ENCODE data around the gene FNDC3B.

The FNDC3B gene

DNA sequence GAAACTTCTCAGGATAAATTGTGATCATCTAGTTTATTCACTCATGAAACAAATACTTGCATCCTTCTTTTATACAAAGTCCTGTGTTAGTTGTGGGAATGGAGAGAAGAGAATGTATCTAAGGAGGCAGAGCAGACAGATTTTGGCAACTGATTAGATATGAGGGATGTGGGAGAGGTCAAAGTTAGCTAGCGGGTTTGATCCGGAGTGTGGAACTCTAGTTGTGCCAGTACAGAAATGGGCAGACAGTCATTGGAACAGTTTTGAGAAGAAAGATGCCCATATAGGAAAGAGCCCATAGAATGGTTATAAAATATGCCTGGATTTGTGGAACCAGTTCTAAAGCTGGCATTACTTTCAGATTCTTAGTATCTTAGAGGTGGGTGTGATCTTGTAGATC is 141.1 kb downstream of the FNDC3B start:
- DNase-seq (ENCODE audit: insufficient read length, low spot score) (no peak), FAIRE-seq (no peak)
- TF ChIP-seq POLR2A (IDR thresholded peaks at IDR 0.05; ENCODE audit: low read depth, low read length), result no peak

DNA sequence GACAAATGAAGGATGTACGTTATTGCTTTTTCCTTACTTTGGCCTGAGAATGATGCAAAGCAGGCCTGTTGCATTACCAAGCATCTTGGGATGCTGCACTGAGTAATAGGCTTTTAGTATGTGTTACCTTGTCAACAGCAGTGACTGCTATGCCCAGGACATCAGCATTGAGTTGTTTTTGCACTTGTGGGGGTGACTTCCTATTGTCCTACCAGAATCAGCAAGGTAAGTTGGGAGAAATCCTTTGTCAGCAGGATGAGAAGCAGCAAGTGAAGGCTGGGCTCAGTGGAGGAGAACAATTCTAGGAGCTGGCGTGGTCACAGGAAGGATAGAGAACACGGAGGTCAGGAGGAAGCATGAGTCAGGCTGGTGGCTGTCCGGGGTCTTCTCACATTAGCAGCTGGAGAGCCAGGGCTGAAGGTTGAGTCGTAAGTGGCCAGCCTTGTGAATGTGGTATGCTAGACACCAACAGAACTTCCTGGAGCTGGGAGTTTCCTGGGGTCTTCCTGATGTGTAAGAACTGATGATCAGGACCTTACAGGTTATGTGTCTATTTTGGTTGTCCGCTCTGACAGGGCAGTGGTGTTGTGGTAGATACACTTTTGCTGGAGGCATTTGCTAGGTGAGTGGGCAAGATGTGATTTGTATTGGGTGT is 142.7 kb downstream of the FNDC3B start:
- DNase-seq (ENCODE audit: insufficient read length, low spot score) (peak; percentile 32), FAIRE-seq (peak; percentile 68)
- no peak for TF ChIP-seq POLR2A (IDR thresholded peaks at IDR 0.05; ENCODE audit: low read depth, low read length)

DNA sequence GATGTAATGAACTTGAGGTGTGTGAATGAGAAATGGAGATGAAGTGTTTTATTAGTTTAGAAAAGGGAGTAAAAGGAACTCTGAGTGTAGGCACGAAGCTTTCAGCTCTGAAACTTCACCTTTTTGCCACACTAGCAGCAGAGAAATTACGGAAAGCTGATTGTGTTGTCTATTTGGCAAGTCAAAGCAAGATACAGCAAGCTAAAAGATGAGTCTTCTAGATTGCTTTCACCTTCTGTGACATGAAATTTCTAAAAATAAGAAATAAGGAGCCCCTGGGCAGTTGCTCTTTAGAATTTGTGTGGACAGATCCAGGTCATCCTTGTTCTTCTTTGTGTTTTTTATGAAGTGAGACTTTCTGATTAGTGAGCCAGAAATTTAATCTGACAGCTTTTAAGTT is 143.4 kb downstream of the FNDC3B start:
- FAIRE-seq (no peak), DNase-seq (ENCODE audit: insufficient read length, low spot score) (no peak)
- no peak for TF ChIP-seq POLR2A (IDR thresholded peaks at IDR 0.05; ENCODE audit: low read depth, low read length)

DNA sequence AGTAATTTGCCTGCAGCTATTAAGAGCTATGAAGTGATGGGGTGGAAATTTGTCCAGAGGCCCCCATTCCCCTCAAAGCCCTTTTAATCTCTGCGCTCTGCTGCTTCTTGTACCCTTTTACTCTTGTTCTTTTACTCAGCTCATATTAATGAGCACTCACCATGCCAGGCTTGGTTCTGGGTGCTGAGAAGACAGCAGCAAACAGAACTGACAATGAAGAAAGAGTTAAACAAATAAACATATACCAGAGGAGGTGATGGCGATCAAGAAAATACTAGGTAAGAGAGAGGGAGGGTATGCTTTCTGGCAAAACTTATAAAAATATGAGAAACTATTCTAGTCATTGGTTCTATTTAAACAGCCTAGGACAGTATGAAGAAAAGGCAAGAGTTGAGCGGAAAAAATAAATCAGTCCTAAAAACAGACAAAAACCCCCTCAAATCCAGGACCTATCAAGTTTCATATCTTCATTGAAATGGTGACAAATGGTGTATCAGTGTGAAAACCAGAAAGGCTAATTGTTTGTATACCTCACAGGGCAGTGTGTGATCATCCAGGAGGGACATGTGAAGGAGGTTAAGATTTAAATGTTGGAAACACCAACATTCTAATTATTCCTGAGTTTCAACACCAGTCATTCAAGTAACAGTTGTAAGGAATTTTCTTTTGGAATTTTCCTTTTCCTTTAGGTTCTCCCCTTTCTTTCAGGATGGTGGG is 144.9 kb downstream of the FNDC3B start:
- FAIRE-seq (no peak), DNase-seq (ENCODE audit: insufficient read length, low spot score) (no peak)
- TF ChIP-seq POLR2A (IDR thresholded peaks at IDR 0.05; ENCODE audit: low read depth, low read length), result no peak

DNA sequence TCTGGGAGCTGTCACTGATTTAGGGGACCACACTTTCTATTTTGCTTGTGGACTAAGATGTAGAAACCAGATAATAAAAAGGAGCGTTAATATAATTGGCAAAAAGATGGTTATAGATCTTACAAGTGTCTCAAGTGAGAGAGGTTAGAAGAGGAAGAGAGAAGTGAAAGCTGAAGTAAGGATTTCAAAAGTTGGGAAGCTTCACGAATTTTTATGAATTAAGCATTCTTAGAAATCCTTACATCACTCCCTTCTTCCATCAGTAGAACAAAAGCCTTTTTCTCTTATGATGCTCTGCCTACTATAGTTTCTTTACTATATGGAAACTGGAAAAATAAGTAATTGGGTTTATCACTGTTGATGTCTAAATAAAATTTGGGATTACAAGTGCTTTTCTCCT is 146.5 kb downstream of the FNDC3B start:
- DNase-seq (ENCODE audit: insufficient read length, low spot score) (no peak), FAIRE-seq (no peak)
- no peak for TF ChIP-seq POLR2A (IDR thresholded peaks at IDR 0.05; ENCODE audit: low read depth, low read length)

DNA sequence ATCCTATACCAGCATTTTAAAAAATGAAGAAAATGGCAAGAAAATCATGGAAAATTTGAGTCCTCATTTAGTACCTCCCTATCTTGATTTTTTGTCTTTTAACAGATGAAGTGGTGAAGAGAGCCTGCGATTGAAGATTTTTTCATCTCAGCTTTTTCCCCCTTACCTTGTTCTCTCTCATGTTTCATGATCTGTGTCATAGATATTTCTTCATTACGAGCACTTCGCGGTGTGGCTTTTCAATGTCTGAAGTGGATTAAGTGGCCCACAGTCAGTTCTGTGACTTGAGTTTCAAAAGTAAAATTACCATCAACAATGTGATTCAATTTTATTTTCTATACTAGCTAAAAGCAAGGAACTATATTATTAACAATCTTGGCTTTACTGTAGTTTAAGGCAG is 147.2 kb downstream of the FNDC3B start:
- FAIRE-seq, result no peak
- no peak for TF ChIP-seq POLR2A (IDR thresholded peaks at IDR 0.05; ENCODE audit: low read depth, low read length)
- DNase-seq (ENCODE audit: insufficient read length, low spot score), result no peak

DNA sequence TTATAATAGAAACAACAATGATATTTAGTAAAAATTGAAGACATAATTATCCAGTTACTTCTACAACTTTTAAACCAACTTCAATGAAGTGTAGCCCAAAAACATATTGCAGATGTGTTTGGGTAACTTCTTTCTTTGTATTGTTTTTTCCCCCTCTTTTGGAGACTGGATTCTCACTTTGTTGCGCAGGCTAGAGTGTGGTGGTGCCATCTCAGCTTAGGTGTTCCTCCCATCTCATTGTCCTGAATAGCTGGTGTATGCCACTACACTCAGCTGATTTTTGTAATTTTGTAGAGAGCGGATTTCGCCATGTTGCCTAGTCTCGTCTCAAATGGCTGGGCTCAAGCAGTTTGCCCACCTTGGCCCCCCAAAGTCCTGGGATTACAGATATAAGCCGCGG is 148.1 kb downstream of the FNDC3B start:
- FAIRE-seq, result no peak
- TF ChIP-seq POLR2A (IDR thresholded peaks at IDR 0.05; ENCODE audit: low read depth, low read length), result no peak
- DNase-seq (ENCODE audit: insufficient read length, low spot score), result no peak

DNA sequence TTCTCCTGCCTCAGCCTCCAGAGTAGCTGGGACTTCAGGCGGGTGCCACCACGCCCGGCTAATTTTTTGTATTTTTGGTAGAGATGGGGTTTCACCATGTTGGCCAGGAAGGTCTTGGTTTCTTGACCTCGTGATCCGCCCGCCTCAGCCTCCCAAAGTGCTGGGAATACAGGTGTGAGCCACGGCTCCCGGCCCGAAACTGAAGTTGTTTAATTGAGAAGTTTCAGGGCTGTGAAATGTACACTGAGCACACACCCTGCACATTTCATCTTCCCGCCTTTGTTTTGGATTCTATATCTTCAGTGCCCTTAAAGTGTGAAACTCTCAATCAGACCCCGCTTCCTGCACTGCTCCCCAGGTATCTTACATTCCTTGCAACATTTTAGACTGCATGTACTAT is 149.1 kb downstream of the FNDC3B start:
- DNase-seq (ENCODE audit: insufficient read length, low spot score) (no peak), FAIRE-seq (no peak)
- no peak for TF ChIP-seq POLR2A (IDR thresholded peaks at IDR 0.05; ENCODE audit: low read depth, low read length)

DNA sequence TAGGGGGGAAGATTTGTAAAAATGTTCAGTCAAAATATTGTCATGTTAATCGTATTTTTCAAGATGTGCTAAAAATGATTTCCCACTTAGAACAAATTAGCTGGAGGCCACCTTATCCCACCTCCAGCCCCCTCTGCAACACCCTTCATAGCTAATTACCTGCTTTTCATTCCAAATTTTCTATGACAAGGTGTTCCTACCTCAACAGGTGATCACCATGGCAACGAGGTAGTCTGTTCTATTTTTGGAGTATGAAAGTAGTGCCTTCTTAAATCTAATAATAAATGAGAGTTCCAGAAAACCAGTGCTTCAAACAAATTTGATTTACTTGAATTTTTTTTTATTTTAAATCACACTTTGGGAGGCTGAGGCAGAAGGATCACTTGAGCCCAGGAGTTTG is 149.8 kb downstream of the FNDC3B start:
- FAIRE-seq, result no peak
- no peak for TF ChIP-seq POLR2A (IDR thresholded peaks at IDR 0.05; ENCODE audit: low read depth, low read length)

DNA sequence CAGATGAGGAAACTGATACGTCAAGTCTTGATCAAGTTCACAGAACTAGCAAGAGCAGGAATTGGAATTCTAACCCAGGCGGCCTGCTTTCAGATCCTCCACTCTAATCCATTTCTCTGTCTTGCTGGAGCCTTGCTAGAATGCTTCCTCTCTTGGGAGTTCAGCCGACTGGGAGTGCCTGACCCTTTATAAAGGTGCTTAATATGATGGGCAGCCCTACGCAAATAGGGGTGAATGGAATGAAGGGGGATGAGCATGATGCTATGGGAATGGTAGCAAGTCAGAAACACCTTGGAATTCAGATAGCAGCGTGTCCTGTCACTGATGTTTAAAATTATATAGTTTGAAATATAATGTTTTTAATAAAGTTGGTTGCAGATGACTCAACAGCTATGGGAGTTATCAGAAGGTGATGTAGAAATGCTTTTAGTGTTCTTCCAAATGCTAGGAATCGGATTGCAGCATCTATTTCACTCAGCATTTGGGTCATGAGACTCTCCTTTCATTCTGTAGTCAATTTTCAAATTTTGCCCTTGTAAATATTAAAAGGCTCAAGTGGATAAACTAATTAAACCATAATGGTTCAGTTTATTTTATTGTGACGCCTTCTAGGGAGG is 150.7 kb downstream of the FNDC3B start:
- DNase-seq (ENCODE audit: insufficient read length, low spot score) (no peak), FAIRE-seq (no peak)
- no peak for TF ChIP-seq POLR2A (IDR thresholded peaks at IDR 0.05; ENCODE audit: low read depth, low read length)

More for the DNA sequence above, 149.8 kb downstream of the FNDC3B start:
- DNase-seq (ENCODE audit: insufficient read length, low spot score), result no peak

DNA sequence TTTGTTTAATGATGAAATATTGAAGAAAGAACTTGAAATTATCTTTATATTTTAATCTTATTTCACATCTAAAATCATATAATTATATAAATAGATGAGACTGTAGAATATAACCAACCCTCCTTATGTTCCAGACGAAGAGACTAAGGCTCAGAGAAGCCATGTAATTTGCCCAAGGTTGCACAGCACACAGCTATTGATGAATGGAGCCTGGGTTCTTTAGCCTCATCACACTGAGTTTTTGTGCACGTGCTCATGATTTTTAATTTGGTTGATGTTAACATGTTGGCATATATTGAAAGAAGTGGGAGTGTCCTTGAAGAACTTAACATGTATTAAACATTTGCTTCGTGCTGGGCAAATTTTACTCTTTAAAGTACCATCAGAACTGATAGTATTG is 151.6 kb downstream of the FNDC3B start:
- TF ChIP-seq POLR2A (IDR thresholded peaks at IDR 0.05; ENCODE audit: low read depth, low read length), result no peak
- DNase-seq (ENCODE audit: insufficient read length, low spot score) (no peak), FAIRE-seq (no peak)

DNA sequence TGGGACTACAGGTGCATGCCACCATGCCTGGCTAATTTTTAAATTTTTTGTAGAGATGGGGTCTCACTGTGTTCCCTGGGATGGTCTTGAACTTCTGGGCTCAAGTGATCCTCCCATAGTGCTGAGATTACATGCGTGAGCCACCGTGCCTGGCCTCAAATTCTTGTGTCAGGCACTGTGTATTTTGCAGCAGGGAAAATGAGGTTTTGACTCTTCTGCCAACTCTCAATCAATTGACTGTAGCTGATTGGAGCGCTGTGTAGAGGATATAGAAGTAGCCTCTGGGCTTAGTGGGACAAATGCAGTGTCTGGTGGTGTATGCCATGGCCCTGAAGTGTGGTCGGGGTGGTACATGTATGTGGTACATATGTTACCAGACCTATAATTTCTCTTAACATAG is 152.3 kb downstream of the FNDC3B start:
- no peak for FAIRE-seq
- no peak for DNase-seq (ENCODE audit: insufficient read length, low spot score)

DNA sequence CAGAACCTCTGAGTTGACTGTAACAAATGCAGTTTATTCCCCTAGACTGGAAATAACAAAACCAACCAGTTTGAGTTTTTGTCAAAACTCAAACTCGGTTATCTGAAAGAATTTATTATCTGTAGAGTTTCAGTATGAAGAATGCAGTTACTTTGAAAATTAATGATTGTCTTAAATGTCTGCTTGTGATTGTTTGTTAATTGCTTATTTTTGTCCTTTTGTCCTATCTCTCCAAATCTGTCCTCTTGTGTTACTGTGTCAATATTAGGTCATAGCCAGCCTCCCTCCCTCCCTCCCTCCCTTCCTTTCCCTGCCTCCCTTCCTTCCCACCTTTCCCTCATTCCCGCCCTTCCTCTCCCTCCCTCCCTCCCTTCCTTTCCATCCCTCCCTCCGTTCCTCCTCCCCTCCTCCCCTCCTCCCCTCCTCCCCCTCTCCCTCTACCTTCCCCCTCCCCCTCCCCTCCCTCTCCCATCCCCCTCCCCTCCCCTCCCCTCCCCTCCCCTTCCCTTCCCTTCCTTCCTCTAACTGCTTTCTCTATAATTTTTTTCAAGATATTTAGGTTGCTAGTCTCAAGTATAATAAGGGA is 153.5 kb downstream of the FNDC3B start:
- no peak for FAIRE-seq
- no peak for TF ChIP-seq POLR2A (IDR thresholded peaks at IDR 0.05; ENCODE audit: low read depth, low read length)
- no peak for DNase-seq (ENCODE audit: insufficient read length, low spot score)

More for the DNA sequence above, 152.3 kb downstream of the FNDC3B start:
- TF ChIP-seq POLR2A (IDR thresholded peaks at IDR 0.05; ENCODE audit: low read depth, low read length), result no peak

DNA sequence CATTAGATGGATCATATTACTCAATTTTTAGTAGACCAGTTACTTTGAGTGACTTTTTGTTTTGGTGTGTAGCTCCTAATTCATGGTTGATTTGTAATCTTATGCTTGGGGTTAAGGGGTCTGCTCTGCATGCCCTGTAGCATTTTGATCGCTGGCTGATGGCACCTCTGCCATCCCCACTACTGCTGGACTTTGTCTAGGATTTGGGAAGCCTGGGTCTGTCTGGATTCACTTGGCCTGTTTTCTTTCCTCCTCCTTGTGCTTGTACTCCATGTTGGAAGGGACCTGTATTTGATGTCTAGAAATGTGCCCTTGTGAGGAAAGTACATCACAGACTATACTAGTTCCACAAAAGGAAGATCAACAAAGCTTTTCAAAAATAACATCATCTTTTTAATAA is 154.1 kb downstream of the FNDC3B start:
- DNase-seq (ENCODE audit: insufficient read length, low spot score), result no peak
- no peak for FAIRE-seq
- no peak for TF ChIP-seq POLR2A (IDR thresholded peaks at IDR 0.05; ENCODE audit: low read depth, low read length)

Measured in H54 (cell line).